B cell (primary cell): ENCODE measurements around the gene LPIN3. TPM values are rescaled to one million over a fixed set of nuclear protein-coding genes. Genes with fewer than 3 reads are reported as not detected.

Source experiments
- ATAC-seq: fragments of 200-7000 bp; cut with Tn5 transposase; one replicate; pipeline ENCODE4 v1.10.0; 2021; ENCODE audit warnings: low read depth, mild to moderate bottlenecking, moderate number of reproducible peaks, moderate library complexity
- CTCF ChIA-PET: fragments of 350-600 bp; sonication (Branson Sonifier 250); formaldehyde crosslinking; loops from one replicate; lab custom pipeline; 2021; ENCODE audit warnings: antibody characterized with exemption, inconsistent platforms; lab: Charles Lee
- POLR2A ChIA-PET: fragments of 350-600 bp; sonication (Branson Sonifier 250); formaldehyde crosslinking; loops from one replicate; lab custom pipeline; 2021; ENCODE audit warnings: antibody characterized with exemption; lab: Charles Lee
- DNase-seq: peaks from one replicate; pipeline ENCODE4 v3.0.0; 2013
- H2AFZ ChIP-seq: 2 replicates; pipeline ENCODE4 v1.6.1; 2012; ENCODE audit warnings: mild to moderate bottlenecking, low read depth, low read length; ENCODE audit not compliant: insufficient read depth, poor library complexity, severe bottlenecking
- H3K27ac ChIP-seq, 2 donors: 1 replicate in 1 of 2; 2 replicates in 1 of 2; pipeline ENCODE4 v1.5.1; 2012 to 2013; ENCODE audit warnings: low read length in 2 of 2, mild to moderate bottlenecking in 2 of 2, moderate library complexity in 1 of 2
- H3K27me3 ChIP-seq, 4 experiments: fragments of 200-600 bp in 1 of 4; sonication (generic) in 1 of 4; replicated peaks in 1 of 4; 1 replicate in 2 of 4; 2 replicates in 2 of 4; pipeline versions ENCODE4 v1.6.1 to v1.7.0; 2013 to 2016; ENCODE audit warnings: low read length in 3 of 4, mild to moderate bottlenecking in 2 of 4, mixed read lengths in 1 of 4, moderate library complexity in 1 of 4; ENCODE audit not compliant: insufficient read depth in 4 of 4, control insufficient read depth in 3 of 4; ENCODE audit errors: control extremely low read depth in 1 of 4
- H3K36me3 ChIP-seq, 2 experiments: replicated peaks in 1 of 2; 1 replicate in 1 of 2; 2 replicates in 1 of 2; pipeline versions ENCODE4 v1.6.1 to v1.7.1; 2013; ENCODE audit warnings: low read length in 1 of 2; ENCODE audit not compliant: insufficient read depth in 2 of 2, control insufficient read depth in 1 of 2; ENCODE audit errors: control extremely low read depth in 1 of 2, extremely low read depth in 1 of 2
- H3K4me1 ChIP-seq, 2 donors: fragments of 200-600 bp in 1 of 2; sonication (generic) in 1 of 2; 1 replicate in 1 of 2; 2 replicates in 1 of 2; pipeline versions ENCODE4 v1.5.1 to v1.6.1; 2013 to 2017; ENCODE audit warnings: low read length in 2 of 2; ENCODE audit not compliant: control insufficient read depth in 2 of 2, insufficient read depth in 2 of 2
- H3K4me2 ChIP-seq: replicated peaks from 2 replicates; pipeline ENCODE3; 2012; ENCODE audit warnings: mild to moderate bottlenecking, low read depth, low read length; ENCODE audit not compliant: poor library complexity, severe bottlenecking
- H3K4me3 ChIP-seq, 5 experiments: fragments of 200-600 bp in 1 of 5; sonication (generic) in 1 of 5; 1 replicate in 3 of 5; 2 replicates in 2 of 5; pipeline versions ENCODE4 v1.5.1 to v1.7.0; 2011 to 2016; ENCODE audit warnings: low read length in 4 of 5, mild to moderate bottlenecking in 4 of 5, low read depth in 2 of 5, control low read depth in 1 of 5, moderate library complexity in 1 of 5; ENCODE audit not compliant: insufficient read depth in 1 of 5; ENCODE audit errors: control extremely low read depth in 1 of 5, extremely low read depth in 1 of 5
- H3K79me2 ChIP-seq: fragments of 200-600 bp; sonication (generic); one replicate; pipeline ENCODE4 v1.6.0; 2016; ENCODE audit warnings: low read length; ENCODE audit not compliant: control insufficient read depth, insufficient read depth
- H3K9ac ChIP-seq: fragments of 200-600 bp; sonication (generic); 2 replicates; pipeline ENCODE4 v1.6.1; 2017; ENCODE audit warnings: mild to moderate bottlenecking, low read length, moderate library complexity
- H3K9me3 ChIP-seq, 3 donors: one replicate each; pipeline versions ENCODE4 v1.6.1 to v1.7.1; 2013; ENCODE audit warnings: low read length in 2 of 3; ENCODE audit not compliant: control insufficient read depth in 2 of 3, insufficient read depth in 1 of 3; ENCODE audit errors: control extremely low read depth in 1 of 3
- H4K20me1 ChIP-seq: 2 replicates; pipeline ENCODE4 v1.6.0; 2012; ENCODE audit warnings: mild to moderate bottlenecking, low read length; ENCODE audit not compliant: insufficient read depth, control insufficient read depth, poor library complexity, severe bottlenecking
- H3K27ac Mint-ChIP-seq: one replicate; pipeline ENCODE4 v1.8.0; 2021; ENCODE audit warnings: mixed read lengths
- H3K27me3 Mint-ChIP-seq: one replicate; pipeline ENCODE4 v1.8.0; 2021; ENCODE audit warnings: mixed read lengths
- H3K4me1 Mint-ChIP-seq: one replicate; pipeline ENCODE4 v1.8.0; 2021; ENCODE audit warnings: mixed read lengths
- H3K4me3 Mint-ChIP-seq: one replicate; pipeline ENCODE4 v1.8.0; 2021; ENCODE audit warnings: mixed read lengths
- H3K9me3 Mint-ChIP-seq: one replicate; pipeline ENCODE4 v1.8.0; 2022; ENCODE audit warnings: mixed read lengths; ENCODE audit not compliant: insufficient read depth
- CTCF ChIP-seq: fragments of 200-600 bp; IDR thresholded peaks from one replicate; pipeline ENCODE4 v1.8.0; 2022; ENCODE audit warnings: antibody characterized with exemption, mild to moderate bottlenecking
- EZH2 ChIP-seq: IDR thresholded peaks from 2 replicates; pipeline ENCODE4 v1.6.1; 2012; ENCODE audit warnings: borderline replicate concordance, low read depth, mild to moderate bottlenecking, moderate library complexity, low read length; ENCODE audit not compliant: insufficient read depth, poor library complexity, severe bottlenecking
- WGBS: methylation state at CpG from one replicate; pipeline ENCODE4 v1.1.5; 2013; ENCODE audit warnings: missing lambda C conversion rate; ENCODE audit not compliant: insufficient coverage; 5-methylcytosine and 5-hydroxymethylcytosine counted together
- intact Hi-C: fragments of 100-400 bp; cut with micrococcal nuclease; formaldehyde crosslinking; loops from one replicate; pipeline ENCODE4 v1.10.0; 2022
- polyA plus RNA-seq: library from polyadenylated mRNA; depleted of rRNA; stranded (reverse); fragments of >200 nt; gene quantifications from 2 replicates; pipeline ENCODE4 v1.2.3, GENCODE V29; 2012
- total RNA-seq, 2 donors: library from RNA; stranded (reverse); fragments of 120-200 nt in 1 of 2; gene quantifications; 1 replicate in 1 of 2; 2 replicates in 1 of 2; pipeline versions ENCODE4 v1.2.3 to v1.2.4, GENCODE V29; 2013 to 2022

LPIN3 gene
- total and polyA plus RNA-seq, 2 donors (not counting 1 experiment from before 2014, with no cell fraction given) = 0.84 to 1.2 TPM

- no peaks in the 10 kb centered on the region for H3K4me1 ChIP-seq
- H3K79me2 ChIP-seq = no peaks in the 10 kb centered on the region
- TF ChIP-seq CTCF (no peak), EZH2 (no peak)
- ATAC-seq (no peak), DNase-seq (no peak)
- H3K4me1 Mint-ChIP-seq = no peaks in the 10 kb centered on the region
- H3K27me3 Mint-ChIP-seq = peaks cover 5% of the 10 kb centered on the region
- POLR2A ChIA-PET = no interaction called here
- no peak overlapping the region for H3K9ac ChIP-seq
- H4K20me1 ChIP-seq = no peaks in the 10 kb centered on the region
- H3K27ac Mint-ChIP-seq = no peak overlapping the region
- no peaks in the 10 kb centered on the region for H3K9me3 ChIP-seq
- no peak overlapping the region for H3K4me2 ChIP-seq
- intact Hi-C loops = no loop called here
- no peak overlapping the region for H3K4me3 ChIP-seq
- no peak overlapping the region for H3K27ac ChIP-seq
- H3K36me3 ChIP-seq = no peaks in the 10 kb centered on the region
- H2AFZ ChIP-seq = no peak overlapping the region
- no peaks in the 10 kb centered on the region for H3K27me3 ChIP-seq
- CTCF ChIA-PET = interaction anchor here (0.7 to 1.2 kb wide), 2 partner anchors 220 to 391 kb away, joined by 3 read pairs; no protein-coding TSS in a partner anchor
- no peak overlapping the region for H3K4me3 Mint-ChIP-seq
- no peaks in the 10 kb centered on the region for H3K9me3 Mint-ChIP-seq
These were observed 12.9 kb downstream of the LPIN3 start for GRCh38 chr20:41353530-41353929.

- H3K9ac ChIP-seq = no peak overlapping the region
- ATAC-seq (no peak), DNase-seq (no peak)
- no peaks in the 10 kb centered on the region for H4K20me1 ChIP-seq
- no peaks in the 10 kb centered on the region for H3K27me3 ChIP-seq
- 100% methylated on average over 3 of the region's 3 CpGs for WGBS
- intact Hi-C loops = no loop called here
- H3K27ac ChIP-seq = no peak overlapping the region
- H2AFZ ChIP-seq = no peak overlapping the region
- Mint-ChIP-seq H3K4me3 (no peak overlapping the region), H3K9me3 (no peaks in the 10 kb centered on the region), H3K27ac (no peak overlapping the region), H3K27me3 (peaks cover 5% of the 10 kb centered on the region), H3K4me1 (no peaks in the 10 kb centered on the region)
- POLR2A ChIA-PET = no interaction called here
- no peaks in the 10 kb centered on the region for H3K36me3 ChIP-seq
- TF ChIP-seq EZH2 (no peak), CTCF (no peak)
- H3K9me3 ChIP-seq = no peaks in the 10 kb centered on the region
- no peak overlapping the region for H3K4me3 ChIP-seq
- no peaks in the 10 kb centered on the region for H3K4me1 ChIP-seq
- CTCF ChIA-PET = no interaction called here
- no peaks in the 10 kb centered on the region for H3K79me2 ChIP-seq
- no peak overlapping the region for H3K4me2 ChIP-seq
These were observed 14.6 kb downstream of the LPIN3 start for GRCh38 chr20:41355192-41355591.
